IPS-NIHi11 (cell line): ENCODE measurements around the gene OS9.
"Not testable (repeated sequence)": the region's sequence is repeated elsewhere in the genome, so short reads cannot be mapped to it uniquely, and the experiment has no call there.

Experiments
- DNase-seq: peaks from one replicate; pipeline ENCODE4 v3.0.0; 2012; ENCODE audit warnings: mixed read lengths, low spot score

OS9 gene

DNA sequence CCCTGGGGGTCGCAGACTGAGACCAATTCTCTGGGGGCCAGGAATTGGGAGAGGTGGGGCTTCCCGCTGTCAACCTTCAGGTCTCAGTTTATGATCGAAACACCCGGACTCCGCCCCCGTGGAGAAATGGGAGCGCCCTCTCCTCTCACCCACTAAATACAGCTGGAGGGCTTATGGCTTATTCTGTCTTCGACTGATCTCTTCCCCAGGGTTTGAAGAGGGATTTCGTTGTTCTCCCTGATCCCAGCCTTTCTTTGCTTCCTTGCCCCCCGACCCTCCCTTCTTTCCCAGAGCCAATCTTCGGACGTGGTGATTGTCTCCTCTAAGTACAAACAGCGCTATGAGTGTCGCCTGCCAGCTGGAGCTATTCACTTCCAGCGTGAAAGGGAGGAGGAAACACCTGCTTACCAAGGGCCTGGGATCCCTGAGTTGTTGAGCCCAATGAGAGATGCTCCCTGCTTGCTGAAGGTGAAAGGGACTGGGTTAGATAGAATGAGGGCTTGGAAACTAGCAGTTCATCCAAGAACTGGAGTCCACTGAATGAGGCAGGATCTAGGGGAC lies 607 bp downstream of the OS9 start:
- DNase-seq = peak; percentile 31

- no peak for DNase-seq
Measured at GRCh38 chr12:57695770-57696432, 2.0 kb downstream of the OS9 start.

DNA sequence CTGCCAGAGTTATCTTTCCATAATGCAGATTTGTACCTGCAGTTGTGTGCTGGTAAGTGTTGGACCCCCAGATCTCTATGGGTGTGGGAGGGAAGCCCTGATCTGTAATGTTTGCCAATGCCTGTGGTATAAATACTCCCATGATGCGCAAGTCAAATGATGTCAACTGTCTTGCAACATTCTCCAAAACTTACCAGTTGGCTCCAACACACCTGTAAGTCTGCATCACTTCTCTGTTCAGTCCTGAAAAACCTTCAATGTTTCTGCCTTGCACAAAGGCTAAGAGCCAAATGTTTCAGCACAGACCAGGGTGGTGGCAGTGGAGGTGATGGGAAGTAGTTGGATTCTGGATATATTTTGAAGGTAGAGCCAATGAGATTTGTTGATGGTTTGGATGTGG lies 3.1 kb downstream of the OS9 start:
- DNase-seq = no peak

- no peak for DNase-seq
Measured at GRCh38 chr12:57698414-57698813, 4.5 kb downstream of the OS9 start.

DNA sequence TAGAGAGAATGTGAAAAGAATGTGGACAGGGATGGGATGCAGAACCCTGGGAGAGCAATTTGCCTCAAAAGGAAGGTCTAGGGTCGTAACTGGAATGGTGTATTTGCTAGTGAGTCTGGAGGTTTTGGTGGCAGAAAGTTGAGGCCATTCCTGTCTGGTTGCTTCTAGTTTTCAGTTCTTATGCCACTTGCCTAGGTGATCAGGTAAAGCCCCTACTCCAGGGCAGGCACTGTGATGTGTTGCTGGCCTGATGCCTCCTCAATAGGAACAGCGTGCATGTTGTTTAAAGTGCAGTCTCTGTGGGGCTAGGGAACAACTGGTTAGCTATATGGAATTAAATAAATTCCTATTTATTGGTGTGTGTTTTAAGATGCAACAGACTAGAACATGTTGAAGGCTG lies 6.4 kb downstream of the OS9 start:
- DNase-seq = no peak

GRCh38 chr12:57707250-57707649 lies 13.3 kb downstream of the OS9 start:
- DNase-seq = no peak

GRCh38 chr12:57708296-57708695 lies 14.4 kb downstream of the OS9 start:
- no peak for DNase-seq

- no peak for DNase-seq
Measured at GRCh38 chr12:57712701-57713100, 18.8 kb downstream of the OS9 start.

DNA sequence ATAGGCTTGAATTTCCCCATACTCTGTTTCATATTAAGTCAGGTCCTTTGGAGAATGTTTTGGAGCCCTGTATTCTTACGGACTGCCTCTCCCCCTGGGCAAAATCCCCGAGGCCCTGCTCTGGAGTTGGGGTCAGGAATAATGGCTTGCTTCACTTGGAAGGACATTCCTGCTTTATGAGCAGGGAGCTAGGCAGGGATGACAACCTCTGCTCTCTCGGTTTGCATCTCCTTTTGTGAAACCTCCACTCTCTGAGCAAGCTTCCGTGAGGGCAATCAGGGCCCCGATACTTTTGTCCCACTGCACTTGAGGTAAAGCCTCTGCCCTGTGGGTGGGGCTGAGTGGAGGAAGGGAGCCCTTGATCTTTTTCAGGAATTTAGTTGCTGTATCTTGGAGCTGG lies 19.3 kb downstream of the OS9 start:
- DNase-seq = no peak

- not testable (repeated sequence) for DNase-seq
Measured at GRCh38 chr12:57715036-57715748, 21.3 kb downstream of the OS9 start.

DNA sequence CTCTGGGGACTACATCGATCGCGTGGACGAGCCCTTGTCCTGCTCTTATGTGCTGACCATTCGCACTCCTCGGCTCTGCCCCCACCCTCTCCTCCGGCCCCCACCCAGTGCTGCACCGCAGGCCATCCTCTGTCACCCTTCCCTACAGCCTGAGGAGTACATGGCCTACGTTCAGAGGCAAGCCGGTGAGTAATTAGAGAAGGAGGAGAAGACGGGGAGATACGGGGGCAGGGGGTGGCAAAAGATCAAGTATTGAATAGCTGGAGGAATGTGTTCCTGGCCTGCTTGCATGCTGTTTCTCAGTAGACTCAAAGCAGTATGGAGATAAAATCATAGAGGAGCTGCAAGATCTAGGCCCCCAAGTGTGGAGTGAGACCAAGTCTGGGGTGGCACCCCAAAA lies 21.9 kb downstream of the OS9 start:
- no peak for DNase-seq

- DNase-seq = no peak
Measured at GRCh38 chr12:57716305-57716704, 22.4 kb downstream of the OS9 start.

GRCh38 chr12:57717131-57717530 lies 23.2 kb downstream of the OS9 start:
- no peak for DNase-seq

DNA sequence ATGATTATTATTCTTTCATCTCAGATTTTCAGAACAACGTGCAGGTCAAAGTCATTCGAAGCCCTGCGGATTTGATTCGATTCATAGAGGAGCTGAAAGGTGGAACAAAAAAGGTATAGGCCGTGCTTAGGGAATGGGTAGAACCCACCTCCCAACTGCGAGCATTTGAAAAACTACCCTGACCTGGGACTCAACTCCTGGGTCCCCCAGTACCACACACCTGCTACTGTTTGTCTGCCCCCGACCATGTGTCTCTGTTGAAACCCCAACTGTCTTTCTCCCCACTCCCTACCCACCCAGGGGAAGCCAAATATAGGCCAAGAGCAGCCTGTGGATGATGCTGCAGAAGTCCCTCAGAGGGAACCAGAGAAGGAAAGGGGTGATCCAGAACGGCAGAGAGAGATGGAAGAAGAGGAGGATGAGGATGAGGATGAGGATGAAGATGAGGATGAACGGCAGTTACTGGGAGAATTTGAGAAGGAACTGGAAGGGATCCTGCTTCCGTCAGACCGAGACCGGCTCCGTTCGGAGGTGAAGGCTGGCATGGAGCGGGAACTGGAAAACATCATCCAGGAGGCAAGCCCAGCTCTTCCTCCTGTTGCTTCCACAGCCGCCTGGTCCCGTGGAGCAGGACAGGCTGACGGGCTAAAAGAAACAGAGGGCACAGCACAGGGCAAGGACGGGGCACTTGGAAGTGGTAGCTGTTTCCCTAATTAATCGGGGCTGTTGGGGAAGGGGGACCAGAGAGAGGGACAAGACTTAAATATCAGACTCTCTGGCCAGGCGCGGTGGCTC lies 24.1 kb downstream of the OS9 start:
- no peak for DNase-seq

DNA sequence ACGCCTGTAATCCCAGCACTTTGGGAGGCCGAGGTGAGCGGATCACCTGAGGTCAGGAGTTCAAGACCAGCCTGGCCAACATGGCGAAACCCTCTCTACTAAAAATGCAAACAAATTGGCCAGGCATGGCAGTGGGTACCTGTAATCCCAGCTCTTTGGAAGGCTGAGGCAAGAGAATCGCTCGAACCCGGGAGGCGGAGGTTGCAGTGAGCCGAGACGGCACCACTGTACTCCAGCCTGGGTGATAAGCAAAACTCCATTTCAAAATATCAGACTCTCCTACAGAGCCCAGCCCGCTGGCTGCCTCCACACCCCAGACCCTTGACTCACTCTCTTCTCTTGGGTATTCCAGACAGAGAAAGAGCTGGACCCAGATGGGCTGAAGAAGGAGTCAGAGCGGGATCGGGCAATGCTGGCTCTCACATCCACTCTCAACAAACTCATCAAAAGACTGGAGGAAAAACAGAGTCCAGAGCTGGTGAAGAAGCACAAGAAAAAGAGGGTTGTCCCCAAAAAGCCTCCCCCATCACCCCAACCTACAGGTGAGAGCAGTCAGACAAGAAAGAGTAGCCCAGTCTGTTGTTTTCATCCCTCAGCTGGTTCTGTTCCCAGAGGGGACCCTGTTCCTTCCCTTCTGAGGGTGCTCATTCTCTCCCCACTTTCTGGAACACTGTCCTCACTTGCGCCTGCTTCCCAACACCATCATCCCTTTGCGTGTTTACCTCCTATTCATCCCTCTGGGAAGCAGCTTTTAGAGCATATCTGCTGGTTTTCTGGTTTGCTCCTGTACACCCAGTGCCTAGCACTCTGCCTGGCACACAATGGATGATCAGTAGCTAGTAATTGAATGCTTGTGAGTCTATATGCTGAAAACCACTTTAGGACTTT lies 25.0 kb downstream of the OS9 start:
- DNase-seq = no peak

DNA sequence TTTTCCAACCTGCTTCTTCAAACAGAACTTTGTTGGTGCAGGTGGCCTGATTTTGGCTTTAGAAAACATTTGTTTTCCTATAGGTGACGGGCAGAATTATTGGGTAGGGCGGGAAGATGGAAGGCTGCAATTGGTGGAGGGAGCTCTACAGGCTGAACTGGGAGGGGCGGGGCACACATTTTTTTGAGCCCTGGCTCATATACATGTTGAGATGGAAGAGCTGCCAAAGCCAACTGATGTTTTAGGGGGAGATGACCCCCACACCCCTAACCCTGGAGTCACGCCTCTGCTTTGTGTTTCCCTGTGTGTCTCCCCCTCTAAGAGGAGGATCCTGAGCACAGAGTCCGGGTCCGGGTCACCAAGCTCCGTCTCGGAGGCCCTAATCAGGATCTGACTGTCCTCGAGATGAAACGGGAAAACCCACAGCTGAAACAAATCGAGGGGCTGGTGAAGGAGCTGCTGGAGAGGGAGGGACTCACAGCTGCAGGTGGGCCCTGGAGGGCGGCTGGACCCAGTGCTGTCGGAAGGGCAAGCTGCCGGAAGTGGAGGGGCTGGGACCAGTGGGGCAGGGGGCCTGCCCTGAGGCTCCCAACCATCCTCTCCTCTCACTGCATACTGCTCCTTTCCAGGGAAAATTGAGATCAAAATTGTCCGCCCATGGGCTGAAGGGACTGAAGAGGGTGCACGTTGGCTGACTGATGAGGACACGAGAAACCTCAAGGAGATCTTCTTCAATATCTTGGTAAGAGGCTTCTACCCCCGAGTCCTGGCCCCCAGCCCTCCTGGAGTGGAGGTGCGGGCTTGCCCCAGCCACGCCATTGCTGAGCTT lies 26.1 kb downstream of the OS9 start:
- no peak for DNase-seq

GRCh38 chr12:57720606-57721595 lies 27.0 kb downstream of the OS9 start:
- no peak for DNase-seq

DNA sequence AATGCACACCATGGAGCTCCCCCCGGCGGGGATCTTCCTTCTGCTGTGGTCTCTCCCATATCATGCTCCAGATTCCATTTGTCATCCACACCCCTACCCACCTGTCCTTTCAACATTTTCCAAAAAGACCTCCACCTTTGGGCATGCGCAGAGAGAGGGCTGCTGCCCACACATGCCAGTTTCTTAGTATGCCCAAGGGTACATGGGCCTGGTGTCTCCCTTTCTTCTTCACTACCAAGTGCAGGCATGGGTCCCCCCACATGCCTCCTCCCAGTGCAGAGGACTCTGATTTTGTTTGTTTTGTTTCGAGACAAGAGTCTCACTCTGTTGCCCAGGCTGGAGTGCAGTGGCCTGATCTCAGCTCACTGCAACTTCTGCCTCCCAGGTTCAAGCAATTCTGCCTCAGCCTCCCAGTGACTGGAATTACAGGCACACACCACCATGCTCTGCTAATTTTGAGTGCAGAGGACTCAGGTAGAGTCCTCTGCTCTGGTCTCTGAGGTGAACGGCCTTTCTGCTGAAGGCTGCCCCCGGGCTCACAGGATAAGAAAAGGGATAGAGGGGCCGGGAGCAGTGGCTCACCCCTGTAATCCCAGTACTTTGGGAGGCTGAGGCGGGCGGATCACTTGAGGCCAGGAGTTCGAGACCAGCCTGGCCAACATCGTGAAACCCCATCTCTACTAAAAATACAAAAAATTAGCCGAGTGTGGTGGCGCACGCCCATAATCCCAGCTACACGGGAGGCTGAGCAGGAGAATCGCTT lies 28.1 kb downstream of the OS9 start:
- DNase-seq = not testable (repeated sequence)
